Epithelial cell of proximal tubule (primary cell): ENCODE measurements around the gene TDRKH. TPM values are rescaled to one million over a fixed set of nuclear protein-coding genes. Genes with fewer than 3 reads are reported as not detected.

Experiments used
- DNase-seq: peaks from one replicate; pipeline ENCODE4 v3.0.0-alpha.2; 2011; ENCODE audit warnings: low read depth
- H3K4me3 ChIP-seq: 2 replicates; pipeline ENCODE4 v1.5.1; 2011; ENCODE audit warnings: low read depth, mild to moderate bottlenecking, low read length
- CTCF ChIP-seq: conservative IDR thresholded peaks from 2 replicates; pipeline ENCODE4 v1.5.1; 2012; ENCODE audit warnings: low read depth, mild to moderate bottlenecking, low read length
- total RNA-seq: library from RNA; depleted of rRNA; stranded (reverse); fragments of >200 nt; gene quantifications from 2 replicates; pipeline ENCODE4 v1.2.3, GENCODE V29; 2015

TDRKH gene
- total RNA-seq, 1 donor from 2014 or later = 7.4 TPM

GRCh38 chr1:151822404-151822803 is 32.1 kb upstream of the TDRKH start:
- H3K4me3 ChIP-seq = no peak overlapping the region
- no peak for DNase-seq
- TF ChIP-seq CTCF = no peak

- no peak overlapping the region for H3K4me3 ChIP-seq
- no peak for TF ChIP-seq CTCF
- no peak for DNase-seq
These were observed 30.6 kb upstream of the TDRKH start for GRCh38 chr1:151820940-151821339.

GRCh38 chr1:151819976-151820623 is 29.8 kb upstream of the TDRKH start:
- H3K4me3 ChIP-seq = no peak overlapping the region
- no peak for TF ChIP-seq CTCF
- no peak for DNase-seq

GRCh38 chr1:151819227-151819835 is 29.0 kb upstream of the TDRKH start:
- DNase-seq = no peak
- no peak overlapping the region for H3K4me3 ChIP-seq
- no peak for TF ChIP-seq CTCF

DNA sequence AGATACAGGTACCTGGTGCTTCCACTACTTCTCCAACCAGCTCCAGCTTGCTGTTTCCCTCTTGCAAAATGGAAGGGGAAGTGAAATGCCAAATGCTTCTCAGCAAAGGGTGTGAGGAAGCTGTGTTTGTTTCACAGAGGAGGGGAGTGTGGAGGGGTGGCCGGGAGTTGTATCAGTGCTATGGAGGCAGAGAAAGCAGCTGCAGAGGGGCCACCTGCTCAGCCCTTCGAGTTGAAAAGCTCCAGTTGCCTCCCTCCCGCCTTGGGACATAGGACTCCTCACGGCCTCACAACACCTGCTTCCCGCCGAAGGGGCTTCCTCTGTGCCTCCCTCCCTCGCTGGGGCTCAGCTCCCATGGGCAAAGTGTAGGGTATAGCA is 27.0 kb upstream of the TDRKH start:
- no peak for DNase-seq
- H3K4me3 ChIP-seq = no peak overlapping the region
- TF ChIP-seq CTCF = no peak

- TF ChIP-seq CTCF = no peak
- no peak overlapping the region for H3K4me3 ChIP-seq
- DNase-seq = no peak
These were observed 26.4 kb upstream of the TDRKH start for GRCh38 chr1:151816548-151817352.
